Adrenal gland (tissue), 12 donors: Measurements from ENCODE around the gene LRP2BP. TPM values are rescaled to one million over a fixed set of nuclear protein-coding genes. Genes with fewer than 3 reads are reported as not detected.

Source experiments
- DNase-seq, 7 donors: peaks; one replicate each; pipeline ENCODE4 v3.0.0-alpha.2; 2019 to 2020
- H3K27ac ChIP-seq, 5 donors: fragments of 200-600 bp; sonication (generic) in 4 of 5; 1 replicate in 3 of 5; 2 replicates in 2 of 5; pipeline versions ENCODE4 v1.5.1 to v1.8.0; 2016 to 2020; ENCODE audit warnings: mild to moderate bottlenecking in 1 of 5
- H3K27me3 ChIP-seq: fragments of 200-600 bp; 2 replicates; pipeline ENCODE4 v1.8.0; 2021
- H3K36me3 ChIP-seq, 2 donors: fragments of 200-600 bp; replicated peaks in 1 of 2; 1 replicate in 1 of 2; 2 replicates in 1 of 2; pipeline versions ENCODE4 v1.5.1 to v1.8.0; 2018 to 2022
- H3K4me1 ChIP-seq, 2 donors: fragments of 200-600 bp; replicated peaks in 1 of 2; 1 replicate in 1 of 2; 2 replicates in 1 of 2; pipeline versions ENCODE4 v1.5.1 to v1.8.0; 2018 to 2021
- H3K4me3 ChIP-seq, 4 donors: fragments of 200-600 bp; sonication (generic) in 3 of 4; one replicate each; pipeline ENCODE4 v1.5.1; 2016 to 2018
- H3K9me3 ChIP-seq, 3 donors: fragments of 200-600 bp; sonication (generic) in 1 of 3; replicated peaks in 1 of 3; 1 replicate in 2 of 3; 2 replicates in 1 of 3; pipeline versions ENCODE4 v1.5.1 to v1.8.0; 2016 to 2021
- CTCF ChIP-seq, 6 experiments: fragments of 450-650 bp in 4 of 6; fragments of 200-600 bp in 2 of 6; sonication (generic) in 1 of 6; IDR thresholded peaks; 1 replicate in 5 of 6; 2 replicates in 1 of 6; pipeline versions ENCODE4 v1.5.1 to v1.8.0; 2016 to 2021; ENCODE audit warnings: antibody characterized with exemption in 6 of 6, mild to moderate bottlenecking in 2 of 6, moderate library complexity in 1 of 6
- POLR2A ChIP-seq, 2 donors: fragments of 450-650 bp; IDR thresholded peaks; one replicate each; pipeline ENCODE4 v1.6.1; 2017; ENCODE audit warnings: antibody characterized with exemption in 2 of 2, mild to moderate bottlenecking in 2 of 2, moderate library complexity in 1 of 2
- WGBS, 4 donors: extraction: QIAGEN DNeasy Blood & Tissue Kit in 2 of 4; methylation state at CpG; one replicate each; pipeline versions ENCODE4 v1.1.5 to v1.1.7; 2013 to 2017; 5-methylcytosine and 5-hydroxymethylcytosine counted together
- intact Hi-C, 2 donors: fragments of 100-400 bp; cut with DNase I; formaldehyde crosslinking; loops; one replicate each; pipeline versions ENCODE4 v1.14.1 to v1.15.0; 2022 to 2023
- polyA plus RNA-seq, 3 donors: library from polyadenylated mRNA; stranded (reverse); fragments of 200-250 nt in 2 of 3; fragments of 350-450 nt in 1 of 3; fragmentation: Illumina TruSeq in 1 of 3; extraction: RNeasy Lipid Tissue Mini Kit (QIAGEN cat#74804) in 1 of 3; gene quantifications; one replicate each; pipeline ENCODE4 v1.2.3, GENCODE V29; 2013 to 2014
- total RNA-seq, 9 donors: library from RNA; depleted of rRNA in 4 of 9; stranded (reverse); fragments of >200 nt in 4 of 9; fragments of 120-200 nt in 1 of 9; fragmentation: NEBNext Ultra II Directional in 1 of 9; extraction: Animal tissue kit (Norgen Biotek cat#: 25700) in 1 of 9; gene quantifications; one replicate each; pipeline versions ENCODE4 v1.1.0 to v1.2.4, GENCODE V29; 2013 to 2023
- donor health status: healthy with polysubstance abuse.
- donor health status: Bipolar disorder and iron deficiency.
- donor health status: DM: yes; HTN: yes; CAD: no.
- donor health status: DM: no; HTN: no; CAD: no.
- donor health status: DM: no; HTN: no; CAD: no.
- donor health status: DM: yes; HTN: yes; CAD: no.

The LRP2BP gene
- total and polyA plus RNA-seq, 12 donors: 0.14 to 1.8 (median 0.89) TPM; not detected in 1

GRCh38 chr4:185374573-185374972, 21.2 kb downstream of the LRP2BP start:
- no peak for DNase-seq
- Histone ChIP-seq H3K4me3 (no peak overlapping the region), H3K27me3 (no peaks in the 10 kb centered on the region), H3K36me3 (no peaks in the 10 kb centered on the region), H3K9me3 (no peaks in the 10 kb centered on the region), H3K27ac (no peak overlapping the region), H3K4me1 (no peaks in the 10 kb centered on the region)
- 71 to 78% (median 72%) methylated on average over 6 of the region's 6 CpGs for WGBS, 4 donors
- no peak for TF ChIP-seq CTCF (IDR thresholded peaks at IDR 0.05)
- no peak for TF ChIP-seq POLR2A (IDR thresholded peaks at IDR 0.05)
- intact Hi-C loops: loop anchor here in 1 of 2 donors (5.0 kb wide), 1 partner anchor 88 kb away; no protein-coding TSS in a partner anchor

GRCh38 chr4:185374027-185374426, 21.7 kb downstream of the LRP2BP start:
- H3K36me3 ChIP-seq: no peaks in the 10 kb centered on the region
- no peaks in the 10 kb centered on the region for H3K9me3 ChIP-seq
- no peak overlapping the region for H3K27ac ChIP-seq
- intact Hi-C loops: loop anchor here in 1 of 2 donors (5.0 kb wide), 1 partner anchor 88 kb away; no protein-coding TSS in a partner anchor
- H3K4me1 ChIP-seq: no peaks in the 10 kb centered on the region
- TF ChIP-seq CTCF (IDR thresholded peaks at IDR 0.05) (no peak), POLR2A (IDR thresholded peaks at IDR 0.05) (no peak)
- 86 to 89% (median 87%) methylated on average over 7 of the region's 7 CpGs for WGBS, 4 donors
- H3K4me3 ChIP-seq: no peak overlapping the region
- no peaks in the 10 kb centered on the region for H3K27me3 ChIP-seq
- no peak for DNase-seq

GRCh38 chr4:185371702-185372101, 24.0 kb downstream of the LRP2BP start:
- no peaks in the 10 kb centered on the region for H3K9me3 ChIP-seq
- TF ChIP-seq POLR2A (IDR thresholded peaks at IDR 0.05) (no peak), CTCF (IDR thresholded peaks at IDR 0.05) (no peak)
- 95 to 98% (median 97%) methylated on average over 11 of the region's 11 CpGs for WGBS, 4 donors

GRCh38 chr4:185370268-185370949, 25.3 kb downstream of the LRP2BP start:
- Histone ChIP-seq H3K27me3 (no peaks in the 10 kb centered on the region), H3K4me3 (no peak overlapping the region), H3K27ac (no peak overlapping the region), H3K36me3 (no peaks in the 10 kb centered on the region), H3K9me3 (no peaks in the 10 kb centered on the region), H3K4me1 (no peaks in the 10 kb centered on the region)
- TF ChIP-seq CTCF (IDR thresholded peaks at IDR 0.05) (no peak), POLR2A (IDR thresholded peaks at IDR 0.05) (no peak)
- intact Hi-C loops: loop anchor here in 1 of 2 donors (5.0 kb wide), 1 partner anchor 92 kb away; no protein-coding TSS in a partner anchor
- WGBS, 4 donors: 96 to 99% (median 96%) methylated on average over 11 of the region's 11 CpGs
- DNase-seq: no peak

More at GRCh38 chr4:185371702-185372101, 24.0 kb downstream of the LRP2BP start:
- no peak overlapping the region for H3K4me3 ChIP-seq
- intact Hi-C loops: loop anchor here in 1 of 2 donors (5.0 kb wide), 1 partner anchor 91 kb away; no protein-coding TSS in a partner anchor
- no peaks in the 10 kb centered on the region for H3K27me3 ChIP-seq
- no peaks in the 10 kb centered on the region for H3K4me1 ChIP-seq
- no peaks in the 10 kb centered on the region for H3K36me3 ChIP-seq
- DNase-seq: no peak
- no peak overlapping the region for H3K27ac ChIP-seq
